Liver (tissue), 9 donors: ENCODE results near the gene OSBP2. TPM values are rescaled to one million over a fixed set of nuclear protein-coding genes. Genes with fewer than 3 reads are reported as not detected.

Experiments used
- DNase-seq: peaks from one replicate; pipeline ENCODE4 v3.0.0-alpha.2; 2017; ENCODE audit warnings: low spot score
- H3K27ac ChIP-seq, 2 donors: one replicate each; pipeline ENCODE4 v1.7.0; 2013; ENCODE audit warnings: inconsistent platforms in 2 of 2, low read length in 2 of 2, control low read depth in 1 of 2, low read depth in 1 of 2, mild to moderate bottlenecking in 1 of 2
- H3K27me3 ChIP-seq, 4 donors: one replicate each; pipeline versions ENCODE4 v1.6.1 to v1.7.0; 2013; ENCODE audit warnings: low read length in 3 of 4, inconsistent platforms in 1 of 4, mild to moderate bottlenecking in 1 of 4, moderate library complexity in 1 of 4; ENCODE audit not compliant: control insufficient read depth in 4 of 4, insufficient read depth in 4 of 4
- H3K36me3 ChIP-seq, 4 donors: one replicate each; pipeline versions ENCODE4 v1.6.1 to v1.7.0; 2013; ENCODE audit warnings: low read length in 3 of 4, mild to moderate bottlenecking in 3 of 4, low read depth in 1 of 4, moderate library complexity in 1 of 4; ENCODE audit not compliant: control insufficient read depth in 4 of 4, insufficient read depth in 3 of 4
- H3K4me1 ChIP-seq, 4 donors: one replicate each; pipeline versions ENCODE4 v1.6.1 to v1.7.0; 2013; ENCODE audit warnings: low read length in 3 of 4, mild to moderate bottlenecking in 3 of 4, moderate library complexity in 1 of 4; ENCODE audit not compliant: control insufficient read depth in 4 of 4, insufficient read depth in 4 of 4
- H3K4me3 ChIP-seq, 3 donors: one replicate each; pipeline versions ENCODE4 v1.6.1 to v1.7.0; 2013; ENCODE audit warnings: low read length in 3 of 3, control low read depth in 1 of 3, low read depth in 1 of 3, mild to moderate bottlenecking in 1 of 3
- H3K9ac ChIP-seq, 2 donors: one replicate each; pipeline ENCODE4 v1.7.0; 2013; ENCODE audit warnings: low read length in 2 of 2, mild to moderate bottlenecking in 2 of 2, moderate library complexity in 2 of 2, control low read depth in 1 of 2, low read depth in 1 of 2
- H3K9me3 ChIP-seq, 4 donors: one replicate each; pipeline versions ENCODE4 v1.6.1 to v1.7.0; 2013; ENCODE audit warnings: low read length in 3 of 4; ENCODE audit not compliant: control insufficient read depth in 4 of 4
- FOXA1 ChIP-seq: IDR thresholded peaks from 2 replicates; pipeline ENCODE4 v1.6.1; 2016; ENCODE audit warnings: antibody characterized with exemption
- FOXA2 ChIP-seq: IDR thresholded peaks from 2 replicates; pipeline ENCODE4 v1.6.1; 2016; ENCODE audit warnings: antibody characterized with exemption
- HNF4A ChIP-seq, 2 donors: conservative IDR thresholded peaks; 2 replicates each; pipeline ENCODE4 v1.6.1; 2016; ENCODE audit warnings: antibody characterized with exemption in 2 of 2, mild to moderate bottlenecking in 2 of 2
- HNF4G ChIP-seq: IDR thresholded peaks from 2 replicates; pipeline ENCODE4 v1.6.1; 2016; ENCODE audit warnings: antibody characterized with exemption
- JUND ChIP-seq, 2 donors: IDR thresholded peaks; 2 replicates each; pipeline ENCODE4 v1.6.1; 2016; ENCODE audit warnings: antibody characterized with exemption in 2 of 2
- NR2F2 ChIP-seq: IDR thresholded peaks from 2 replicates; pipeline ENCODE4 v1.6.1; 2016; ENCODE audit warnings: antibody characterized with exemption
- RXRA ChIP-seq, 2 donors: IDR thresholded peaks; 2 replicates each; pipeline ENCODE4 v1.6.1; 2017 to 2018; ENCODE audit warnings: antibody characterized with exemption in 2 of 2, mild to moderate bottlenecking in 1 of 2
- SP1 ChIP-seq: IDR thresholded peaks from 2 replicates; pipeline ENCODE4 v1.6.1; 2018; ENCODE audit warnings: antibody characterized with exemption, mild to moderate bottlenecking
- TAF1 ChIP-seq: conservative IDR thresholded peaks from 2 replicates; pipeline ENCODE4 v1.6.1; 2016; ENCODE audit warnings: antibody characterized with exemption, mild to moderate bottlenecking
- YY1 ChIP-seq: IDR thresholded peaks from 2 replicates; pipeline ENCODE4 v1.6.1; 2016; ENCODE audit warnings: antibody characterized with exemption, mild to moderate bottlenecking
- WGBS: extraction: QIAGEN DNeasy Blood & Tissue Kit; methylation state at CpG from one replicate; pipeline ENCODE4 v1.1.7; 2013; 5-methylcytosine and 5-hydroxymethylcytosine counted together
- polyA plus RNA-seq, 2 donors: library from polyadenylated mRNA; stranded (reverse) in 1 of 2; unstranded in 1 of 2; fragments of 200-250 nt in 1 of 2; fragments of >200 nt in 1 of 2; fragmentation: Nextera tagmentation in 1 of 2; extraction: Ambion mirVana in 1 of 2; gene quantifications; one replicate each; pipeline versions ENCODE4 v1.2.1 to v1.2.3, GENCODE V29; 2013 to 2015
- total RNA-seq, 2 donors: library from RNA; depleted of rRNA; stranded (reverse); fragments of >200 nt; gene quantifications; one replicate each; pipeline ENCODE4 v1.2.3, GENCODE V29; 2014
- TF ChIP-seq, protein P1 (sequence below): IDR thresholded peaks from 2 replicates; pipeline ENCODE4 v1.6.1; 2016; ENCODE audit warnings: antibody characterized with exemption
- TF ChIP-seq, protein P2 (sequence below): IDR thresholded peaks from 2 replicates; pipeline ENCODE4 v1.6.1; 2016; ENCODE audit warnings: antibody characterized with exemption
- TF ChIP-seq, protein P3 (sequence below): fragments of 150-350 bp; IDR thresholded peaks from 2 replicates; pipeline ENCODE4 v1.5.1; 2017; ENCODE audit warnings: improper control_type of control experiment, low read depth, low read length; ENCODE audit not compliant: missing input control
- TF ChIP-seq, protein P4 (sequence below): IDR thresholded peaks from 2 replicates; pipeline ENCODE4 v1.6.1; 2016; ENCODE audit warnings: antibody characterized with exemption
- donor health status: healthy.
- donor health status: healthy.
- donor health status: healthy.
- donor health status: healthy.
- donor health status: healthy.

OSBP2 gene
- total and polyA plus RNA-seq, 4 donors = 0.43 to 192 (median 0.86) TPM

DNA sequence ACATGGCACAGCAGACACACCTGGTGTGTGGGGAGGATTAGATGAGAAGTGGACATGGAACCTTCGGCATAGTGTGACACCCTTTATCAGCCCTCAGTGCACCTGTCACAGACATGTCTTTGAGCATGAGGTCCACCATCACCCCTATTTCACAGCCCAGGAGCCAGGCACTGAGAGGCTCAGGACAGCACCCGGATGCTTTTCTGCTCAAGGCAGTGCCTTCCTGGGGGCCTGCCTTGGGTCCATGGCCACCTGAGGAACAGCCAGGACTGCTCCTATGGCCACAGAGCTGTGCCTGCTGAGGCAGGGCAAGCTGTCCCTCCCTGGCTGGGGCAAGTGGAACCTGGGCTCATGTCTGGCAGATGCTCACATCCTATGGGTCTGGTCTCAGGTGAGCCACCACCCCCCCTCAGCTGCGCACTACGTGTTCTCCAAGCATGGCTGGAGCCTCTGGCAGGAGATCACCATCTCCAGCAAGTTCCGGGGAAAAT is 198.1 kb downstream of the OSBP2 start (continued):
- TF ChIP-seq NR2F2 = no peak
- TF ChIP-seq HNF4G = no peak
- TF ChIP-seq, protein P1, sequence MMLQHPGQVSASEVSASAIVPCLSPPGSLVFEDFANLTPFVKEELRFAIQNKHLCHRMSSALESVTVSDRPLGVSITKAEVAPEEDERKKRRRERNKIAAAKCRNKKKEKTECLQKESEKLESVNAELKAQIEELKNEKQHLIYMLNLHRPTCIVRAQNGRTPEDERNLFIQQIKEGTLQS = no peak

DNA sequence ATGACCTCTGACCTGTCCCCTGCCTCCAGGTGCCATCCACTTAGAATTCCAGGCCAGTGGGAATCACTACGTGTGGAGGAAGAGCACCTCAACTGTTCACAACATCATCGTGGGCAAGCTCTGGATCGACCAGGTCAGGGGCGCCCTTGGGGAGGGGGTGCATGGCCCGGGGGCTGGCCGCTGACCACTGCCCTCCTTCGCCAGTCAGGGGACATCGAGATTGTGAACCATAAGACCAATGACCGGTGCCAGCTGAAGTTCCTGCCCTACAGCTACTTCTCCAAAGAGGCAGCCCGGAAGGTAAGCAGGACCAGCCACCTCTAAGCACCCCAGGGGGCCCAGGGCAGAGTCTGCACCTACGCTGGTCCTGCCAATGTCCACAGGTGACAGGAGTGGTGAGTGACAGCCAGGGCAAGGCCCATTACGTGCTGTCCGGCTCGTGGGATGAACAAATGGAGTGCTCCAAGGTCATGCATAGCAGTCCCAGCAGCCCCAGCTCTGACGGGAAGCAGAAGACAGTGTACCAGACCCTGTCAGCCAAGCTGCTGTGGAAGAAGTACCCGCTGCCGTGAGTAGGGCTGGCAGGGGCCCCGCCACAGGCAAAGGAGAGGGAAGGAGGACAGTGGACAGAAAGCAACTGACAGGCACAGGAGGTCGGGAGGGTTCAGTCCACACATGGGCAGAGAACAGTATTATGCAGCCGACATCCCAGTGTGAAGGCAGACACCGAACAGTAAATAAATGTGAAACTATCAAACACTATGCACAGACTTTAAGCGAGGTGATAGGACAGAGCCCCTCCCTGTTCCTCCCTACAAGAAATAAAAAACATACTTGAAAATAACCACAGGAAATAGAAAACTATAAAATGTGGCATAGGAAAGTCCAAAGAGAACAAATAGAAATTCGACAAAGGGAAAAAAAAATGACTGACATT is 199.0 kb downstream of the OSBP2 start:
- H3K4me3 ChIP-seq = no peak overlapping the region
- H3K9ac ChIP-seq = no peak overlapping the region
- no peak for TF ChIP-seq TAF1
- TF ChIP-seq JUND (IDR thresholded peaks at IDR 0.05) = no peak
- no peak for TF ChIP-seq HNF4G
- no peak for DNase-seq
- H3K27ac ChIP-seq = no peak overlapping the region
- H3K36me3 ChIP-seq = no peaks in the 10 kb centered on the region
- WGBS = 90% methylated on average over 23 of the region's 23 CpGs
- H3K27me3 ChIP-seq = no peaks in the 10 kb centered on the region
- peaks cover 0 to 11% (median 5%) of the 10 kb centered on the region in 4 donors for H3K4me1 ChIP-seq
- no peaks in the 10 kb centered on the region for H3K9me3 ChIP-seq

DNA sequence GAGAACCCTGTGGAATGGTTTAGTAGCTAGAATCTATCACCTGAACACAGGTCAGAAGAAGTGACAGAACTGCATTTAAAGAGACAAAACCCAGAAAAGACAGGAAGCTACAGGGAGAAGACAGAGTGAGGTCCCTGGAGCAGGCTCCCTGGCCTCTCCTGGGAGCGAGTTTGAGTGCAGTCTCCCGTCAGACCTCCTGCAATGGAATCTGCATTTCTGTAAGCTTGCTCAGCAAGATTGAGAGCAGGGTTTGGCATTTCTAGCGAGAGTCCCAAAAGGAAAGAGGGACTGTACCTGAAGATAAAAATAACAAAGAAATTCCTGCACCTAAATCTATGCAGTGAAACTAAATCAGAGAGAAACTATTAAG is 199.7 kb downstream of the OSBP2 start:
- WGBS = 94% methylated on average over 3 of the region's 3 CpGs

More for the DNA sequence above, 199.7 kb downstream of the OSBP2 start:
- TF ChIP-seq, protein P1 = no peak
- TF ChIP-seq, protein P2, sequence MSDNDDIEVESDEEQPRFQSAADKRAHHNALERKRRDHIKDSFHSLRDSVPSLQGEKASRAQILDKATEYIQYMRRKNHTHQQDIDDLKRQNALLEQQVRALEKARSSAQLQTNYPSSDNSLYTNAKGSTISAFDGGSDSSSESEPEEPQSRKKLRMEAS = no peak
- TF ChIP-seq, protein P3, sequence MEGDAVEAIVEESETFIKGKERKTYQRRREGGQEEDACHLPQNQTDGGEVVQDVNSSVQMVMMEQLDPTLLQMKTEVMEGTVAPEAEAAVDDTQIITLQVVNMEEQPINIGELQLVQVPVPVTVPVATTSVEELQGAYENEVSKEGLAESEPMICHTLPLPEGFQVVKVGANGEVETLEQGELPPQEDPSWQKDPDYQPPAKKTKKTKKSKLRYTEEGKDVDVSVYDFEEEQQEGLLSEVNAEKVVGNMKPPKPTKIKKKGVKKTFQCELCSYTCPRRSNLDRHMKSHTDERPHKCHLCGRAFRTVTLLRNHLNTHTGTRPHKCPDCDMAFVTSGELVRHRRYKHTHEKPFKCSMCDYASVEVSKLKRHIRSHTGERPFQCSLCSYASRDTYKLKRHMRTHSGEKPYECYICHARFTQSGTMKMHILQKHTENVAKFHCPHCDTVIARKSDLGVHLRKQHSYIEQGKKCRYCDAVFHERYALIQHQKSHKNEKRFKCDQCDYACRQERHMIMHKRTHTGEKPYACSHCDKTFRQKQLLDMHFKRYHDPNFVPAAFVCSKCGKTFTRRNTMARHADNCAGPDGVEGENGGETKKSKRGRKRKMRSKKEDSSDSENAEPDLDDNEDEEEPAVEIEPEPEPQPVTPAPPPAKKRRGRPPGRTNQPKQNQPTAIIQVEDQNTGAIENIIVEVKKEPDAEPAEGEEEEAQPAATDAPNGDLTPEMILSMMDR = no peak
- no peak for TF ChIP-seq NR2F2
- TF ChIP-seq FOXA1 = no peak
- no peak for TF ChIP-seq TAF1
- TF ChIP-seq FOXA2 = no peak
- TF ChIP-seq SP1 = no peak
- TF ChIP-seq YY1 = no peak
- TF ChIP-seq HNF4A (conservative IDR thresholded peaks at IDR 0.05) = no peak
- TF ChIP-seq JUND (IDR thresholded peaks at IDR 0.05) = no peak
- TF ChIP-seq, protein P4, sequence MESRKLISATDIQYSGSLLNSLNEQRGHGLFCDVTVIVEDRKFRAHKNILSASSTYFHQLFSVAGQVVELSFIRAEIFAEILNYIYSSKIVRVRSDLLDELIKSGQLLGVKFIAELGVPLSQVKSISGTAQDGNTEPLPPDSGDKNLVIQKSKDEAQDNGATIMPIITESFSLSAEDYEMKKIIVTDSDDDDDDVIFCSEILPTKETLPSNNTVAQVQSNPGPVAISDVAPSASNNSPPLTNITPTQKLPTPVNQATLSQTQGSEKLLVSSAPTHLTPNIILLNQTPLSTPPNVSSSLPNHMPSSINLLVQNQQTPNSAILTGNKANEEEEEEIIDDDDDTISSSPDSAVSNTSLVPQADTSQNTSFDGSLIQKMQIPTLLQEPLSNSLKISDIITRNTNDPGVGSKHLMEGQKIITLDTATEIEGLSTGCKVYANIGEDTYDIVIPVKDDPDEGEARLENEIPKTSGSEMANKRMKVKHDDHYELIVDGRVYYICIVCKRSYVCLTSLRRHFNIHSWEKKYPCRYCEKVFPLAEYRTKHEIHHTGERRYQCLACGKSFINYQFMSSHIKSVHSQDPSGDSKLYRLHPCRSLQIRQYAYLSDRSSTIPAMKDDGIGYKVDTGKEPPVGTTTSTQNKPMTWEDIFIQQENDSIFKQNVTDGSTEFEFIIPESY = no peak
- no peak for TF ChIP-seq HNF4G
- TF ChIP-seq RXRA (IDR thresholded peaks at IDR 0.05) = no peak
- H3K27me3 ChIP-seq = no peaks in the 10 kb centered on the region
- H3K4me1 ChIP-seq = peaks cover 0 to 10% (median 5%) of the 10 kb centered on the region in 4 donors
- no peak overlapping the region for H3K4me3 ChIP-seq
- no peaks in the 10 kb centered on the region for H3K36me3 ChIP-seq
- no peak overlapping the region for H3K9ac ChIP-seq
- no peak for DNase-seq
- H3K9me3 ChIP-seq = no peaks in the 10 kb centered on the region
- H3K27ac ChIP-seq = no peak overlapping the region
